ENCODE data around the gene SRBD1.

DNA sequence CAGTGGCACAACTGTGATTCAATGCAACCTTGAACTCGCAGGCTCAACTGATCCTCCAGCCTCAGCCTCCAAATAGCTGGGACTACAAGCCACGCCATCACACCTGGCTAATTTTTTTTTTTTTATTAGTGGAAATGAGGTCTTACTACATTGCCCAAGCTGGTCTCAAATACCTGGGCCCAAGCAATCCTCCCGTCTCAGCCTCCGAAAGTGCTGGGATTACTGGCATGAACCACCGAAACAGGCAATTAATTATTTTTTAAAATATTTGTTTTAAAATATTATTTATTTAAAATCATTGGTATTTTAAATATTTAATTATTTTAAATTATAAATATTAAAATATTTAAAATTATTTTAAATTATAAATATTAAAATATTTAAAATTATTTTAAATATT is 24.5 kb downstream of the SRBD1 start:
- TF ChIP-seq POLR2AphosphoS5 (IDR thresholded peaks at IDR 0.05), result no peak
- TF ChIP-seq, protein P1, sequence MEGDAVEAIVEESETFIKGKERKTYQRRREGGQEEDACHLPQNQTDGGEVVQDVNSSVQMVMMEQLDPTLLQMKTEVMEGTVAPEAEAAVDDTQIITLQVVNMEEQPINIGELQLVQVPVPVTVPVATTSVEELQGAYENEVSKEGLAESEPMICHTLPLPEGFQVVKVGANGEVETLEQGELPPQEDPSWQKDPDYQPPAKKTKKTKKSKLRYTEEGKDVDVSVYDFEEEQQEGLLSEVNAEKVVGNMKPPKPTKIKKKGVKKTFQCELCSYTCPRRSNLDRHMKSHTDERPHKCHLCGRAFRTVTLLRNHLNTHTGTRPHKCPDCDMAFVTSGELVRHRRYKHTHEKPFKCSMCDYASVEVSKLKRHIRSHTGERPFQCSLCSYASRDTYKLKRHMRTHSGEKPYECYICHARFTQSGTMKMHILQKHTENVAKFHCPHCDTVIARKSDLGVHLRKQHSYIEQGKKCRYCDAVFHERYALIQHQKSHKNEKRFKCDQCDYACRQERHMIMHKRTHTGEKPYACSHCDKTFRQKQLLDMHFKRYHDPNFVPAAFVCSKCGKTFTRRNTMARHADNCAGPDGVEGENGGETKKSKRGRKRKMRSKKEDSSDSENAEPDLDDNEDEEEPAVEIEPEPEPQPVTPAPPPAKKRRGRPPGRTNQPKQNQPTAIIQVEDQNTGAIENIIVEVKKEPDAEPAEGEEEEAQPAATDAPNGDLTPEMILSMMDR (IDR thresholded peaks at IDR 0.05), result no peak
- TF ChIP-seq POLR2A (IDR thresholded peaks at IDR 0.05), result no peak

All from stomach (tissue), 4 donors.